ENCODE results near the gene ABCA13.

Gene ABCA13

GRCh38 chr7:48595756-48596155, 424.5 kb downstream of the ABCA13 start:
- TF ChIP-seq FOXM1 (IDR thresholded peaks at IDR 0.05; ENCODE audit: borderline replicate concordance, low read depth) (no peak), TEAD4 (IDR thresholded peaks at IDR 0.05) (no peak), EP300 (IDR thresholded peaks at IDR 0.05; ENCODE audit: borderline replicate concordance) (no peak), MAX (IDR thresholded peaks at IDR 0.05) (no peak), EGR1 (IDR thresholded peaks at IDR 0.05) (no peak), TAF1 (IDR thresholded peaks at IDR 0.05; ENCODE audit: low read depth) (no peak), USF1 (IDR thresholded peaks at IDR 0.05) (no peak), NFIC (IDR thresholded peaks at IDR 0.05) (no peak), TCF12 (IDR thresholded peaks at IDR 0.05; ENCODE audit: low read depth) (no peak), RAD21 (IDR thresholded peaks at IDR 0.05; ENCODE audit: low read depth) (no peak), REST (IDR thresholded peaks at IDR 0.05; ENCODE audit: low read depth) (no peak)

- TF ChIP-seq CEBPB (IDR thresholded peaks at IDR 0.05) (no peak), TEAD4 (IDR thresholded peaks at IDR 0.05) (no peak), NFIC (IDR thresholded peaks at IDR 0.05) (no peak), EGR1 (IDR thresholded peaks at IDR 0.05) (no peak), RAD21 (IDR thresholded peaks at IDR 0.05; ENCODE audit: low read depth) (no peak)
These were observed 439.4 kb downstream of the ABCA13 start for GRCh38 chr7:48610705-48611104.

GRCh38 chr7:48611993-48612392, 440.7 kb downstream of the ABCA13 start:
- TF ChIP-seq ZBTB7A (IDR thresholded peaks at IDR 0.05; ENCODE audit: low read depth) = no peak
- no peak for TF ChIP-seq REST (IDR thresholded peaks at IDR 0.05; ENCODE audit: low read depth)
- no peak for TF ChIP-seq MAX (IDR thresholded peaks at IDR 0.05)

GRCh38 chr7:48617508-48617907, 446.2 kb downstream of the ABCA13 start:
- TF ChIP-seq EP300 (IDR thresholded peaks at IDR 0.05; ENCODE audit: borderline replicate concordance) (no peak), REST (IDR thresholded peaks at IDR 0.05; ENCODE audit: low read depth) (no peak), TAF1 (IDR thresholded peaks at IDR 0.05; ENCODE audit: low read depth) (no peak), EGR1 (IDR thresholded peaks at IDR 0.05) (no peak), MAX (IDR thresholded peaks at IDR 0.05) (no peak), NFIC (IDR thresholded peaks at IDR 0.05) (no peak), TEAD4 (IDR thresholded peaks at IDR 0.05) (no peak), FOXM1 (IDR thresholded peaks at IDR 0.05; ENCODE audit: borderline replicate concordance, low read depth) (no peak), CEBPB (IDR thresholded peaks at IDR 0.05) (no peak), ZBTB7A (IDR thresholded peaks at IDR 0.05; ENCODE audit: low read depth) (no peak), USF1 (IDR thresholded peaks at IDR 0.05) (no peak), TCF12 (IDR thresholded peaks at IDR 0.05; ENCODE audit: low read depth) (no peak)

- no peak for TF ChIP-seq TEAD4 (IDR thresholded peaks at IDR 0.05)
- TF ChIP-seq RAD21 (IDR thresholded peaks at IDR 0.05; ENCODE audit: low read depth) = no peak
- no peak for TF ChIP-seq TAF1 (IDR thresholded peaks at IDR 0.05; ENCODE audit: low read depth)
- TF ChIP-seq USF1 (IDR thresholded peaks at IDR 0.05) = no peak
- TF ChIP-seq YY1 (IDR thresholded peaks at IDR 0.05; ENCODE audit: low read depth) = no peak
- TF ChIP-seq EP300 (IDR thresholded peaks at IDR 0.05; ENCODE audit: borderline replicate concordance) = no peak
- no peak for TF ChIP-seq CEBPB (IDR thresholded peaks at IDR 0.05)
- no peak for TF ChIP-seq CREB1 (IDR thresholded peaks at IDR 0.05; ENCODE audit: low read depth)
- TF ChIP-seq NFIC (IDR thresholded peaks at IDR 0.05) = no peak
- TF ChIP-seq REST (IDR thresholded peaks at IDR 0.05; ENCODE audit: low read depth) = no peak
- TF ChIP-seq TCF12 (IDR thresholded peaks at IDR 0.05; ENCODE audit: low read depth) = no peak
- TF ChIP-seq ZBTB7A (IDR thresholded peaks at IDR 0.05; ENCODE audit: low read depth) = no peak
- TF ChIP-seq EGR1 (IDR thresholded peaks at IDR 0.05) = no peak
- no peak for TF ChIP-seq FOXM1 (IDR thresholded peaks at IDR 0.05; ENCODE audit: borderline replicate concordance, low read depth)
These were observed 446.7 kb downstream of the ABCA13 start for GRCh38 chr7:48617993-48618392.

All from Ishikawa (cell line).